ENCODE results near the gene MAP3K3. TPM values are rescaled to one million over a fixed set of nuclear protein-coding genes. Genes with fewer than 3 reads are reported as not detected.

The MAP3K3 gene
- total RNA-seq, 2 donors from 2014 or later = 21.0 to 33.3 TPM

GRCh38 chr17:63613663-63614062 is 8.6 kb upstream of the MAP3K3 start:
- Histone ChIP-seq H3K4me3 (no peak overlapping the region), H3K27me3 (no peaks in the 10 kb centered on the region), H3K36me3 (replicated peaks in 1 of 2; ENCODE audit: insufficient read depth in 1 of 2, low read depth in 2 of 2) (no peaks in the 10 kb centered on the region), H3K9me3 (no peaks in the 10 kb centered on the region), H3K4me1 (no peaks in the 10 kb centered on the region), H3K27ac (no peak overlapping the region)
- 67 to 82% methylated on average over 1 to 2 of the region's 2 CpGs for WGBS, 2 donors
- TF ChIP-seq CTCF (IDR thresholded peaks at IDR 0.05) = no peak
- no peak for TF ChIP-seq POLR2A (IDR thresholded peaks at IDR 0.05)
- ATAC-seq = no peak
- no peak for DNase-seq
- intact Hi-C loops (cut with DNase I) = no loop called here

GRCh38 chr17:63621229-63621683 is 961 bp upstream of the MAP3K3 start:
- TF ChIP-seq CTCF (IDR thresholded peaks at IDR 0.05) = no peak
- TF ChIP-seq POLR2A (IDR thresholded peaks at IDR 0.05) = no peak
- Histone ChIP-seq H3K9me3 (no peaks in the 10 kb centered on the region), H3K4me1 (peaks cover 23% of the 10 kb centered on the region), H3K27me3 (no peaks in the 10 kb centered on the region), H3K27ac (peak overlapping the region; percentile 77 to 87 (median 82)), H3K4me3 (peak overlapping the region; percentile 45 to 47), H3K36me3 (replicated peaks in 1 of 2; ENCODE audit: insufficient read depth in 1 of 2, low read depth in 2 of 2) (no peaks in the 10 kb centered on the region)
- WGBS, 2 donors = 7 to 13% methylated on average over 5 to 10 of the region's 10 CpGs
- DNase-seq (no peak), ATAC-seq (no peak)
- intact Hi-C loops (cut with DNase I) = no loop called here

- 0 to 1% methylated on average over 12 to 38 of the region's 100 CpGs for WGBS, 2 donors
- H3K27me3 ChIP-seq = no peaks in the 10 kb centered on the region
- ATAC-seq (peak; percentile 52), DNase-seq (peak; percentile 75 to 81 (median 77))
- peak overlapping the region; percentile 44 to 55 for H3K4me3 ChIP-seq
- H3K27ac ChIP-seq = peak overlapping the region; percentile 72 to 87 (median 76)
- H3K36me3 ChIP-seq (replicated peaks in 1 of 2; ENCODE audit: insufficient read depth in 1 of 2, low read depth in 2 of 2) = no peaks in the 10 kb centered on the region
- H3K4me1 ChIP-seq = peaks cover 30% of the 10 kb centered on the region
- no peaks in the 10 kb centered on the region for H3K9me3 ChIP-seq
- TF ChIP-seq CTCF (IDR thresholded peaks at IDR 0.05) = peak in 1 of 7 experiments; percentile 5
- TF ChIP-seq POLR2A (IDR thresholded peaks at IDR 0.05) = peak in 2 of 3 donors; percentile 30 to 42
- intact Hi-C loops (cut with DNase I) = no loop called here
Observed at GRCh38 chr17:63622574-63623390, 565 bp downstream of the MAP3K3 start.

DNA sequence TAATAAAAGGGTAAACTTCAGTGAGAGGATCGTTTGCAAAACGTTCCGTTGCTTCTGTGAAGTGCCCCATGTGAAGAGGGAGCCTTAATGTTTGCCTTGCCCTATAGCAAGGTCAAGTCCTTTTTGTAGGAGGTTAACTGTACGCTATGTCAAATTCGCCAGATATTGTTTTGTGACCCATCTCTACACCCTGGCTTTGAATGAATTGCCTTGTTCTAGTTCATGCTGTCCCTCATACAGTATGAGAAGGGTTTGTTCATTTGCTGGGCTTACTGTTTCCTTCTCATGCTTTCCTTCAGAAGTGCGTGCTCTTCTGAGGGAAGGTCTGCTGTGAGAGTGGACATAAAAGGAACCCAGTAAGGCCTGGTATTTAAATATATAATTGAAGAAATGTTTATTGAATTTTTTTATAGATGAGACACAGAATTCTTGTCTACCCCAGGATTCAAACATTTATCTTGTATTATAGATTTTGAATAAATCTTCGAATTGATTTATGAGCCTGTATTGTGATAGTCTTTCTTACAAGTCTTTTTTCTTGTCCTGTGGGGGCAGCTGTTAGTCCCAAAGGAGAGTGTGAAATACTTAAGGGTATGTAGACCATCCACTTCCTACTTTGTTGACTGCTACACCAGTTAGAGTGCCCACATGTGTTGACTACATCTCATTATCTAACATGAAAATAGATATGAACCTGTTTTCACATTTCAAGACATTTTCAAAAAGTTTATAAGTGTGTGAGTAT is 1.7 kb downstream of the MAP3K3 start:
- DNase-seq (no peak), ATAC-seq (no peak)
- WGBS, 2 donors = 26% methylated on average over 7 of the region's 7 CpGs
- no peaks in the 10 kb centered on the region for H3K9me3 ChIP-seq
- H3K27me3 ChIP-seq = no peaks in the 10 kb centered on the region
- peak overlapping the region in 1 of 4 donors; percentile 87 for H3K27ac ChIP-seq
- H3K36me3 ChIP-seq (replicated peaks in 1 of 2; ENCODE audit: insufficient read depth in 1 of 2, low read depth in 2 of 2) = no peaks in the 10 kb centered on the region
- no peak overlapping the region for H3K4me3 ChIP-seq
- H3K4me1 ChIP-seq = peaks cover 37% of the 10 kb centered on the region
- intact Hi-C loops (cut with DNase I) = no loop called here
- TF ChIP-seq POLR2A (IDR thresholded peaks at IDR 0.05) (no peak), CTCF (IDR thresholded peaks at IDR 0.05) (no peak)

All from body of pancreas (tissue), 4 donors.